Measurements from ENCODE around the gene SHISA7. TPM values are rescaled to one million over a fixed set of nuclear protein-coding genes. Genes with fewer than 3 reads are reported as not detected.

SHISA7 gene
- total and polyA plus RNA-seq, 4 donors: 1.6 TPM; not detected in 3

GRCh38 chr19:55466241-55466614 is 23.1 kb upstream of the SHISA7 start:
- H3K9ac ChIP-seq (ENCODE audit: low read depth in 1 of 2, low read length in 2 of 2): no peak overlapping the region
- no peaks in the 10 kb centered on the region for H3K27me3 ChIP-seq (ENCODE audit: control insufficient read depth in 4 of 4, insufficient read depth in 4 of 4, low read length in 3 of 4)
- DNase-seq (ENCODE audit: low spot score): no peak
- WGBS: 81% methylated on average over 4 of the region's 4 CpGs
- H3K4me1 ChIP-seq (ENCODE audit: control insufficient read depth in 4 of 4, insufficient read depth in 4 of 4, low read length in 3 of 4): peaks cover 8 to 25% (median 18%) of the 10 kb centered on the region in 4 donors
- TF ChIP-seq JUND (IDR thresholded peaks at IDR 0.05): no peak
- H3K4me3 ChIP-seq (ENCODE audit: low read depth in 1 of 3, low read length in 3 of 3): no peak overlapping the region
- no peaks in the 10 kb centered on the region for H3K9me3 ChIP-seq (ENCODE audit: control insufficient read depth in 4 of 4, low read length in 3 of 4)
- H3K36me3 ChIP-seq (ENCODE audit: control insufficient read depth in 4 of 4, insufficient read depth in 3 of 4, low read depth in 1 of 4, low read length in 3 of 4): no peaks in the 10 kb centered on the region
- H3K27ac ChIP-seq (ENCODE audit: low read depth in 1 of 2, low read length in 2 of 2): no peak overlapping the region

- Histone ChIP-seq H3K36me3 (ENCODE audit: control insufficient read depth in 4 of 4, insufficient read depth in 3 of 4, low read depth in 1 of 4, low read length in 3 of 4) (no peaks in the 10 kb centered on the region), H3K27ac (ENCODE audit: low read depth in 1 of 2, low read length in 2 of 2) (no peak overlapping the region), H3K27me3 (ENCODE audit: control insufficient read depth in 4 of 4, insufficient read depth in 4 of 4, low read length in 3 of 4) (no peaks in the 10 kb centered on the region), H3K9ac (ENCODE audit: low read depth in 1 of 2, low read length in 2 of 2) (no peak overlapping the region), H3K9me3 (ENCODE audit: control insufficient read depth in 4 of 4, low read length in 3 of 4) (no peaks in the 10 kb centered on the region), H3K4me3 (ENCODE audit: low read depth in 1 of 3, low read length in 3 of 3) (no peak overlapping the region), H3K4me1 (ENCODE audit: control insufficient read depth in 4 of 4, insufficient read depth in 4 of 4, low read length in 3 of 4) (peaks cover 10 to 31% (median 21%) of the 10 kb centered on the region in 4 donors)
- 92% methylated on average over 11 of the region's 11 CpGs for WGBS
- TF ChIP-seq YY1 (IDR thresholded peaks at IDR 0.05) (no peak), EGR1 (IDR thresholded peaks at IDR 0.05; ENCODE audit: low read depth in 2 of 2) (no peak), RXRA (IDR thresholded peaks at IDR 0.05) (no peak), CTCF (IDR thresholded peaks at IDR 0.05; ENCODE audit: low read depth, low read length, missing input control) (no peak), FOXA2 (IDR thresholded peaks at IDR 0.05) (no peak), ZBTB33 (IDR thresholded peaks at IDR 0.05) (no peak), GABPA (IDR thresholded peaks at IDR 0.05 in 1 of 2, conservative IDR thresholded peaks at IDR 0.05 in 1 of 2) (no peak), JUND (IDR thresholded peaks at IDR 0.05) (no peak), HNF4A (conservative IDR thresholded peaks at IDR 0.05) (no peak)
- DNase-seq (ENCODE audit: low spot score): no peak
Measured at GRCh38 chr19:55465460-55466240, 22.6 kb upstream of the SHISA7 start.

GRCh38 chr19:55464662-55465054 is 21.6 kb upstream of the SHISA7 start, which contains the start of gene C19orf85:
TSS of gene C19orf85 (minus strand) at chr19:55464751. CDS start at chr19:55464554, 197 bp downstream.
- TF ChIP-seq HNF4G (IDR thresholded peaks at IDR 0.05) (no peak), RXRA (IDR thresholded peaks at IDR 0.05) (no peak), TAF1 (conservative IDR thresholded peaks at IDR 0.05) (no peak), ZBTB33 (IDR thresholded peaks at IDR 0.05) (no peak), SP1 (IDR thresholded peaks at IDR 0.05) (no peak), REST (IDR thresholded peaks at IDR 0.05) (no peak), NR2F2 (IDR thresholded peaks at IDR 0.05) (no peak)
- Histone ChIP-seq H3K4me1 (ENCODE audit: control insufficient read depth in 4 of 4, insufficient read depth in 4 of 4, low read length in 3 of 4) (peaks cover 11 to 41% (median 31%) of the 10 kb centered on the region in 4 donors), H3K9ac (ENCODE audit: low read depth in 1 of 2, low read length in 2 of 2) (no peak within 1 kb of the TSS), H3K9me3 (ENCODE audit: control insufficient read depth in 4 of 4, low read length in 3 of 4) (no peaks in the 10 kb centered on the region), H3K4me3 (ENCODE audit: low read depth in 1 of 3, low read length in 3 of 3) (no peak within 1 kb of the TSS), H3K27ac (ENCODE audit: low read depth in 1 of 2, low read length in 2 of 2) (no peak within 1 kb of the TSS), H3K27me3 (ENCODE audit: control insufficient read depth in 4 of 4, insufficient read depth in 4 of 4, low read length in 3 of 4) (no peaks in the 10 kb centered on the region), H3K36me3 (ENCODE audit: control insufficient read depth in 4 of 4, insufficient read depth in 3 of 4, low read depth in 1 of 4, low read length in 3 of 4) (no peaks in the 10 kb centered on the region)
- 85% methylated on average over 14 of the region's 14 CpGs for WGBS
- DNase-seq (ENCODE audit: low spot score): no peak
